IMR-90 (cell line): ENCODE measurements around the gene UBE2E2. TPM values are rescaled to one million over a fixed set of nuclear protein-coding genes. Genes with fewer than 3 reads are reported as not detected.

Experiments used
- ATAC-seq: fragments of 200-7000 bp; cut with Tn5 transposase; 2 replicates; pipeline ENCODE4 v1.9.1; 2020; ENCODE audit warnings: low read depth, mild to moderate bottlenecking, moderate library complexity
- BruUV-seq: library from RNA; stranded (reverse); fragments of 400-500 nt; replicated peaks from 2 replicates; lab custom pipeline; 2021; lab: Mats Ljungman, UMichigan
- CTCF ChIA-PET: fragments of 300-600 bp; formaldehyde crosslinking; extraction: SDS; loops from one replicate; lab custom pipeline; 2021; ENCODE audit warnings: antibody characterized with exemption; lab: Yijun Ruan, JAX
- POLR2A ChIA-PET: fragments of 300-600 bp; sonication (Branson Sonifier 250); formaldehyde crosslinking; loops from one replicate; lab custom pipeline; 2022; ENCODE audit warnings: antibody characterized with exemption; ENCODE audit not compliant: unreplicated experiment; lab: Charles Lee
- DNase-seq: peaks from one replicate; pipeline ENCODE4 v3.0.0; 2013
- H2AFZ ChIP-seq: replicated peaks from 2 replicates; pipeline ENCODE3; 2013; ENCODE audit warnings: low read length, mild to moderate bottlenecking; ENCODE audit not compliant: poor library complexity
- H2AK5ac ChIP-seq: 2 replicates; pipeline ENCODE4 v1.6.1; 2013; ENCODE audit warnings: low read depth, low read length, inconsistent platforms
- H2AK9ac ChIP-seq: replicated peaks from 2 replicates; pipeline ENCODE3; 2013; ENCODE audit warnings: mild to moderate bottlenecking, low read depth, low read length, moderate library complexity; ENCODE audit not compliant: poor library complexity
- H2BK120ac ChIP-seq: 2 replicates; pipeline ENCODE4 v1.6.1; 2013; ENCODE audit warnings: low read depth, low read length, inconsistent platforms
- H2BK15ac ChIP-seq: 3 replicates; pipeline ENCODE4 v1.6.1; 2013; ENCODE audit warnings: low read depth, low read length, inconsistent platforms
- H2BK20ac ChIP-seq: 2 replicates; pipeline ENCODE4 v1.6.1; 2013; ENCODE audit warnings: low read depth, mild to moderate bottlenecking, inconsistent platforms, low read length, moderate library complexity
- H2BK5ac ChIP-seq: 2 replicates; pipeline ENCODE4 v1.6.1; 2013; ENCODE audit warnings: mild to moderate bottlenecking, low read depth, low read length, inconsistent platforms; ENCODE audit not compliant: poor library complexity, severe bottlenecking
- H3K14ac ChIP-seq: replicated peaks from 2 replicates; pipeline ENCODE4 v1.6.1; 2013; ENCODE audit warnings: low read depth, low read length, inconsistent platforms
- H3K18ac ChIP-seq: 2 replicates; pipeline ENCODE4 v1.6.1; 2013; ENCODE audit warnings: low read depth, low read length, control low read depth
- H3K23ac ChIP-seq: 2 replicates; pipeline ENCODE4 v1.6.1; 2013; ENCODE audit warnings: low read depth, low read length, inconsistent platforms
- H3K27ac ChIP-seq: 2 replicates; pipeline ENCODE4 v1.5.1; 2013; ENCODE audit warnings: mild to moderate bottlenecking, control low read depth, low read length; ENCODE audit not compliant: insufficient read depth
- H3K27me3 ChIP-seq: 2 replicates; pipeline ENCODE4 v1.6.1; 2013; ENCODE audit warnings: low read length; ENCODE audit not compliant: control insufficient read depth, insufficient read depth
- H3K36me3 ChIP-seq: 2 replicates; pipeline ENCODE4 v1.6.1; 2013; ENCODE audit warnings: low read length, mixed read lengths; ENCODE audit not compliant: control insufficient read depth, insufficient read depth
- H3K4ac ChIP-seq: 2 replicates; pipeline ENCODE4 v1.6.1; 2013; ENCODE audit warnings: low read depth, low read length, inconsistent platforms
- H3K4me1 ChIP-seq: 2 replicates; pipeline ENCODE4 v1.6.1; 2013; ENCODE audit warnings: low read length, mixed read lengths; ENCODE audit not compliant: control insufficient read depth, insufficient read depth
- H3K4me2 ChIP-seq: 2 replicates; pipeline ENCODE4 v1.6.1; 2013; ENCODE audit warnings: low read depth, mild to moderate bottlenecking, control low read depth, low read length, moderate library complexity
- H3K4me3 ChIP-seq: 2 replicates; pipeline ENCODE4 v1.5.1; 2013; ENCODE audit warnings: low read depth, mild to moderate bottlenecking, control low read depth, low read length, moderate library complexity; ENCODE audit not compliant: insufficient read depth
- H3K56ac ChIP-seq: 2 replicates; pipeline ENCODE4 v1.6.1; 2013; ENCODE audit warnings: low read length, inconsistent platforms; ENCODE audit not compliant: insufficient read depth; ENCODE audit errors: extremely low read depth
- H3K79me1 ChIP-seq, 2 experiments: 2 replicates each; pipeline ENCODE4 v1.6.1; 2013; ENCODE audit warnings: low read length in 2 of 2, inconsistent platforms in 1 of 2, low read depth in 1 of 2
- H3K9ac ChIP-seq: 2 replicates; pipeline ENCODE4 v1.6.1; 2013; ENCODE audit warnings: low read depth, low read length, control low read depth
- H3K9me1 ChIP-seq: 2 replicates; pipeline ENCODE4 v1.6.1; 2013; ENCODE audit warnings: low read length, inconsistent platforms; ENCODE audit not compliant: insufficient read depth
- H3K9me3 ChIP-seq: 2 replicates; pipeline ENCODE4 v1.6.1; 2013; ENCODE audit warnings: low read length; ENCODE audit not compliant: control insufficient read depth, insufficient read depth
- H4K20me1 ChIP-seq: 2 replicates; pipeline ENCODE4 v1.6.1; 2013; ENCODE audit warnings: low read length, inconsistent platforms; ENCODE audit not compliant: insufficient read depth
- H4K5ac ChIP-seq: 2 replicates; pipeline ENCODE4 v1.6.1; 2013; ENCODE audit warnings: mild to moderate bottlenecking, low read depth, low read length, control low read depth
- H4K8ac ChIP-seq, 2 experiments: 2 replicates each; pipeline ENCODE4 v1.6.1; 2013; ENCODE audit warnings: low read depth in 2 of 2, low read length in 2 of 2, control low read depth in 1 of 2, inconsistent platforms in 1 of 2
- H4K91ac ChIP-seq: 2 replicates; pipeline ENCODE4 v1.6.1; 2013; ENCODE audit warnings: low read depth, low read length, inconsistent platforms; ENCODE audit not compliant: insufficient read depth
- BHLHE40 ChIP-seq: fragments of 150-350 bp; IDR thresholded peaks from 2 replicates; pipeline ENCODE4 v1.6.1; 2016; ENCODE audit warnings: mild to moderate bottlenecking, low read depth, low read length
- FOS ChIP-seq: fragments of 150-350 bp; IDR thresholded peaks from 2 replicates; pipeline ENCODE4 v1.6.1; 2016; ENCODE audit warnings: low read depth, low read length
- MAZ ChIP-seq: IDR thresholded peaks from 2 replicates; pipeline ENCODE4 v1.6.1; 2012; ENCODE audit warnings: low read depth, mild to moderate bottlenecking, low read length, improper control_type of control experiment, moderate library complexity, borderline replicate concordance
- MXI1 ChIP-seq: IDR thresholded peaks from 2 replicates; pipeline ENCODE4 v1.6.1; 2012; ENCODE audit warnings: low read depth, mild to moderate bottlenecking, low read length, moderate library complexity, borderline replicate concordance
- POLR2A ChIP-seq: IDR thresholded peaks from 2 replicates; pipeline ENCODE4 v1.6.1; 2012; ENCODE audit warnings: mild to moderate bottlenecking, low read depth, low read length
- RAD21 ChIP-seq: IDR thresholded peaks from 2 replicates; pipeline ENCODE4 v1.6.1; 2012; ENCODE audit warnings: low read length, improper control_type of control experiment
- SMC3 ChIP-seq: fragments of 150-350 bp; IDR thresholded peaks from 2 replicates; pipeline ENCODE4 v1.6.1; 2016; ENCODE audit warnings: low read depth, mild to moderate bottlenecking, antibody characterized with exemption, low read length, moderate library complexity
- WGBS, 2 experiments: methylation state at CpG; one replicate each; pipeline versions ENCODE4 v1.1.5 to v1.1.7; 2013; ENCODE audit warnings: missing lambda C conversion rate in 2 of 2; ENCODE audit not compliant: insufficient read length in 1 of 2; ENCODE audit errors: extremely low coverage in 2 of 2; 5-methylcytosine and 5-hydroxymethylcytosine counted together
- dilution Hi-C: fragments of 300-500 bp; cut with HindIII; formaldehyde crosslinking; loops from one replicate; pipeline ENCODE4 v1.14.3; 2018; ENCODE audit warnings: low sequenced_read_pairs; ENCODE audit not compliant: unreplicated experiment
- in situ Hi-C: fragments of 300-500 bp; cut with MboI; formaldehyde crosslinking; loops from 3 replicates; pipeline ENCODE4 v1.14.3; 2019; ENCODE audit warnings: low sequenced_read_pairs, inconsistent platforms, mixed read lengths
- intact Hi-C: fragments of 100-400 bp; cut with micrococcal nuclease; formaldehyde crosslinking; loops from 2 replicates; pipeline ENCODE4 v1.10.0; 2022
- polyA plus RNA-seq, 3 experiments: library from polyadenylated mRNA; depleted of rRNA; stranded (reverse); fragments of >200 nt; gene quantifications; 2 replicates each; pipeline ENCODE4 v1.2.3, GENCODE V29; 2012; ENCODE audit warnings: low replicate concordance in 1 of 3
- total RNA-seq: library from RNA; depleted of rRNA; stranded (reverse); fragments of >200 nt; gene quantifications from 2 replicates; pipeline ENCODE4 v1.2.3, GENCODE V29; 2012

Gene UBE2E2
- total and polyA plus RNA-seq, 2 of the 4 experiments (the other 2 are of a cell fraction): 18.6 to 32.7 TPM

DNA sequence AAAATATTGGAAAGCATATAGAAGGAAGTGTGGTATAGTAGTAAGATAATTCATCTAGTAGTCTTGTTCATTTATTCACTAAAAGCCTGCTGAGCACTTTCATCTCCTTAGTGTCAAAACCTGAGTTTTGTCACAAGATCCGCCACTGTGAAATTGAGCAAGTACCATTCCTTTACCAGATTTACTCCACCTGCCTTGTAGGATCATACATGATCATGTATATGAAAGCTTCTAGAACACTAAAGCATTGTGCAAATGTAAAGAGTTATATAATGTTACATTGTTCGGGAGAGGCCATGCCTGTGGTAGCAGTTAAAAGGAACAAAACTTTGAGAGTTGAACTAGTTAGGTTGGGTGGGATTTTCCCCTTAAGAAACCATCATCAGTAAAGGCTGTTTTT is 35.0 kb downstream of the UBE2E2 start:
- H3K27me3 ChIP-seq: no peaks in the 10 kb centered on the region
- no TSS peak for BruUV-seq
- no peak overlapping the region for H3K4me2 ChIP-seq
- no peak overlapping the region for H3K56ac ChIP-seq
- no peak overlapping the region for H3K23ac ChIP-seq
- H3K4me1 ChIP-seq: 0 out of 2 replicates have a peak, but pooled peaks cover 3% of the 10 kb centered on the region
- no peak overlapping the region for H4K5ac ChIP-seq
- ChIA-PET CTCF (interaction anchor here (0.7 to 1.1 kb wide), 2 partner anchors 46 to 1062 kb away, joined by 3 read pairs; no protein-coding TSS in a partner anchor), POLR2A (no interaction called here)
- no peak overlapping the region for H2BK5ac ChIP-seq
- no peak overlapping the region for H3K14ac ChIP-seq
- intact Hi-C loops: no loop called here
- no peak overlapping the region for H4K91ac ChIP-seq
- WGBS, 2 experiments: no CpG with 5 or more reads among the region's 2 CpGs
- no peak overlapping the region for H2BK120ac ChIP-seq
- peaks cover 5% of the 10 kb centered on the region; the same call in 1 of the 2 replicates for H4K20me1 ChIP-seq
- H3K4me3 ChIP-seq: no peak overlapping the region
- TF ChIP-seq MXI1 (no peak), MAZ (no peak), FOS (no peak), RAD21 (no peak), BHLHE40 (no peak), SMC3 (no peak), POLR2A (no peak)
- peaks cover 14 to 27% of the 10 kb centered on the region in 2 experiments; a peak in 2 of 4 replicates for H3K79me1 ChIP-seq
- no peak overlapping the region for H3K18ac ChIP-seq
- dilution Hi-C loops: no loop called here
- no peak overlapping the region for H2BK15ac ChIP-seq
- H2AK9ac ChIP-seq: no peak overlapping the region
- ATAC-seq (no peak), DNase-seq (no peak)
- no peak overlapping the region for H2AK5ac ChIP-seq
- no peak overlapping the region for H2AFZ ChIP-seq
- H3K27ac ChIP-seq: no peak overlapping the region
- H3K9me3 ChIP-seq: no peaks in the 10 kb centered on the region
- H3K4ac ChIP-seq: no peak overlapping the region
- no peaks in the 10 kb centered on the region; the same call in 1 of the 2 replicates for H3K9me1 ChIP-seq
- H4K8ac ChIP-seq: no peak overlapping the region
- in situ Hi-C loops: no loop called here
- no peak overlapping the region for H3K9ac ChIP-seq
- no peak overlapping the region for H2BK20ac ChIP-seq
- no peaks in the 10 kb centered on the region for H3K36me3 ChIP-seq
